GM12873 (cell line): ENCODE data around the gene PDZD8.

ENCODE experiments used
- TF ChIP-seq, protein P1 (sequence below): IDR thresholded peaks from 2 replicates; pipeline ENCODE4 v1.5.1; 2012; ENCODE audit warnings: low read depth, mild to moderate bottlenecking, moderate library complexity, low read length, control low read depth; ENCODE audit not compliant: insufficient read depth; ENCODE audit errors: missing control alignments

PDZD8 gene

DNA sequence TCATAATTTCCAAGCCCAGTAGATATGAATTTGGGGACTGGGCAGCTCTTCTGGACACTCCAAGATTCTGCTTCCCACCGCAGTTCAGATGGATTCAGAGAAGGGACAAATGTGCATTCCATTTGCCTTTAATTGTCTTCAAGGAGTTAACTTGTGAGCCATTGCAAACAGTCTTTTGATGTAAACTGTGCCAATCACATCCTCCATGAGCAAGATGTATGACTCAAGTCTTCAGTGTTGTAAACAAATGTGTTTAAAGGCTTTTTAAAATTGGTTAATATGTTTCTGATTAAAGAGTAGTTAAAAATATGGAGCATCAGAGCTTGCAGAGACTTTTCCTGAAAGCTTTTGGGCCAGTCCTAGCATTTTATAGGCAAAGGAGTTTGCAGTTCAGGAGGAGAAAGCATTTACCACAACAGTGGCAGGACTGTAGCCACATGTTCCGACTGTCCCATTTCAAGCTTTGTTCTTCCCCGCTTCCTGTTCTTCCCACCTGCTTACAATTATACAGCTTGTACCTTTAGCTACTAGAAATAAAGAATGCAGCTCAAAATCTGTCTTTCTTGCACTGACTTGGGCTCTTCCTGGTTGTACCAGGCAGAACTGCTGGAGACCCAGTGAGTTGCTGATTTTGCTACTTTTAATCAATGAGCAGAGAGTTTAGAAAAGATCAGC lies 128.1 kb downstream of the PDZD8 start:
- TF ChIP-seq, protein P1, sequence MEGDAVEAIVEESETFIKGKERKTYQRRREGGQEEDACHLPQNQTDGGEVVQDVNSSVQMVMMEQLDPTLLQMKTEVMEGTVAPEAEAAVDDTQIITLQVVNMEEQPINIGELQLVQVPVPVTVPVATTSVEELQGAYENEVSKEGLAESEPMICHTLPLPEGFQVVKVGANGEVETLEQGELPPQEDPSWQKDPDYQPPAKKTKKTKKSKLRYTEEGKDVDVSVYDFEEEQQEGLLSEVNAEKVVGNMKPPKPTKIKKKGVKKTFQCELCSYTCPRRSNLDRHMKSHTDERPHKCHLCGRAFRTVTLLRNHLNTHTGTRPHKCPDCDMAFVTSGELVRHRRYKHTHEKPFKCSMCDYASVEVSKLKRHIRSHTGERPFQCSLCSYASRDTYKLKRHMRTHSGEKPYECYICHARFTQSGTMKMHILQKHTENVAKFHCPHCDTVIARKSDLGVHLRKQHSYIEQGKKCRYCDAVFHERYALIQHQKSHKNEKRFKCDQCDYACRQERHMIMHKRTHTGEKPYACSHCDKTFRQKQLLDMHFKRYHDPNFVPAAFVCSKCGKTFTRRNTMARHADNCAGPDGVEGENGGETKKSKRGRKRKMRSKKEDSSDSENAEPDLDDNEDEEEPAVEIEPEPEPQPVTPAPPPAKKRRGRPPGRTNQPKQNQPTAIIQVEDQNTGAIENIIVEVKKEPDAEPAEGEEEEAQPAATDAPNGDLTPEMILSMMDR, result no peak

GRCh38 chr10:117242463-117242832 lies 132.8 kb downstream of the PDZD8 start:
- TF ChIP-seq, protein P1, result no peak

- TF ChIP-seq, protein P1, result no peak
Observed at GRCh38 chr10:117241541-117242462, 133.4 kb downstream of the PDZD8 start.

GRCh38 chr10:117240621-117241529 lies 134.4 kb downstream of the PDZD8 start, which contains the start of gene SLC18A2:
TSS of gene SLC18A2 (plus strand) at chr10:117241114. CDS start at chr10:117241694, 580 bp downstream.
- TF ChIP-seq, protein P1, result no peak

DNA sequence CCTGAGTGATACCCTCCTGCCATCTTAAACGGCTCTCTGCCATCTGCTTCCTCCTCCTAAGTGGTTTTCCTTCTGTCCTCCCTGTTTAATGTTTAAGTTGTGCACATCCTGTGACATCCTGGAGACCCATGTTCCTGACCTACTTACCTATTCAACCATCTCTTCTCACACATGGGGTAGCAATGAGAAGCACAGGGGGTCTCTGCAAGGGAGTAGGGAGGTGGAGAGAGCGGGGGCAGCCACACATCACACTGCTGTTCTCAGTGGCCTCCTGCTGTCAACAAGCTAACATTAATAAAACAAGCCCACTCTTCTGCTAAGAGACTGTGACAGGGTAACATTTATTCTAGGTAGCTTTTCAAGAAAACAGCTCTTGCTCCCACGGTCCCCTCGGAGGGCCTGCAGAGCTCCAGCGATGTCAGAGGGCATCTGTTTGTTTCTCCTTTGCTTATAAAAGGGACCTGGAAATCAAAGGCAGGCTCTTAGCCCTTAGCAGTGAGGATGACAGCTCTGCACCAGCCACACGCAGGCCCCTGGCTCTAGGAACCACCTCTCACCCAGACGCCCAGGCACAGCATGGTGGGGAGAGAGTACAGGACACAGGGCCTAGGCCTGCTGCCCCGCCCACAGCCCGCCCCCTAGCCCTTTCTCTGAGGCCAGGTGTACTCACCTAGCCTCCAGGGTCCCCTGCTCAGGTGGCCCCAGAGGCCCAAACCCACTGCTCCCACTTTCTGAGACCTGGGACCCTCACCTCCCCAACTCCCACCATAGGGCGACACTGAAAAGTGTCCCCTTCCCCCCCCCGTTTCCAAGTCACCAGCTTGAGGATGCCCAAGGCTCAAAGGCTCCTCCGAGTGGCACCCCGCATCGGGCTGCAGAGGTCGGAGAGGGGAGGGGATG lies 135.3 kb downstream of the PDZD8 start:
- TF ChIP-seq, protein P1, result no peak

- TF ChIP-seq, protein P1, result no peak
Observed at GRCh38 chr10:117239051-117239450, 136.2 kb downstream of the PDZD8 start.
